ENCODE data around the gene PLCG1. TPM values are rescaled to one million over a fixed set of nuclear protein-coding genes. Genes with fewer than 3 reads are reported as not detected.

Gene PLCG1
- total and polyA plus RNA-seq, 11 donors: 32.5 to 72.2 (median 52.8) TPM

- TF ChIP-seq CTCF (IDR thresholded peaks at IDR 0.05) (peak; percentile 63 to 77 (median 68)), POLR2A (IDR thresholded peaks at IDR 0.05) (no peak)
- no peaks in the 10 kb centered on the region for H3K9me3 ChIP-seq
- peaks cover 0 to 4% (median 0%) of the 10 kb centered on the region in 9 donors for H3K27me3 ChIP-seq
- H3K4me3 ChIP-seq: no peak overlapping the region
- intact Hi-C loops (cut with DNase I): loop anchor here in 6 of 10 donors (1.0 to 10.0 kb wide), 12 partner anchors 37 to 557 kb away; partner anchors contain the start of genes LPIN3 (in 2 of the 6) and ZHX3 (in 1 of the 6)
- peak overlapping the region in 3 of 12 donors; percentile 28 to 100 (median 89) for H3K27ac ChIP-seq
- no peaks in the 10 kb centered on the region for H3K36me3 ChIP-seq
- H3K4me1 ChIP-seq: peaks cover 0 to 36% (median 28%) of the 10 kb centered on the region in 12 donors
- WGBS, 4 donors: 48 to 53% (median 50%) methylated on average over 13 of the region's 13 CpGs
- peak in 1 of 5 donors; percentile 71 for DNase-seq
- peak in 2 of 4 donors; percentile 23 to 30 for ATAC-seq
These were observed 2.0 kb upstream of the PLCG1 start for GRCh38 chr20:41135187-41135887.

DNA sequence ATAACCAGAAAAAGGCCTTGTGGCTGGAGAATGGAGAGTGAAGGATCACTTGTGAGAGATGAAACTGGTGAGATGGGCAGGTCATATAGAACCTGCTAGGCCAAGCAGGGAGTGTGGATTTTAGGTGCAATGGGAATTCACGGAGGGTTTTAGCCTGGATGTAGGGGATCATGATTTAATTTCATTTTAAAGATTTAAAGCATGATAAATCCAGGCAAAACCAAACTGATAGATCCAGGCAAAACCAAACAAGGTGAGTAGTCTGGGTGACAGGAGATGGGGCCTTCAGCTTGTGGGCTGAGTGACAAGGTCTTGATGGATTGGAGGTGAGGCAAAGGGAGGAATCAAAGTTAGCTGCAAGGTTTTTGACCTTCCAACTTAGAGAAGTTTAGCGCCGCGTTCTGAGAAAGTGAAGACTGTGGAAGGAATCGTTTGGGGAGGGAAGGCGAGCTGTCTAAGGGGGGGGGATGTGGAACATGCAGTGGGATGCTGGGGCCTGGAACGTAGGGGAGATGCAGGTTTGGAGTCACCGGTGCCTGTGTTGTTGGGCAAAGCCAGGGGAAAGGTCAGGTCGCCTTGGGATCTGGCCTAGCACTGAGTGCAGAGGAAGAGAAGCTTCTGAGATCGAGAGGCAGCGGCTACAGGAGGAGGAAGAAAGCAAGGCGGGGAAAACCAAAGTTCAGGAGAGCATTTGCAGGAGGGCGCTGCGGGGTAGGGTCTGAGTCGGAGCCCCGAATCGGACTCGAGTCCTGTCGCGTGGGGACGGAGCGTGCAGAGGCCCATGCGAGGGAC, 1.3 kb upstream of the PLCG1 start:
- no peak for DNase-seq
- Histone ChIP-seq H3K27ac (peak overlapping the region; percentile 89 to 100 (median 98)), H3K4me3 (peak overlapping the region; percentile 56 to 100 (median 94)), H3K36me3 (no peaks in the 10 kb centered on the region), H3K4me1 (peaks cover 6 to 44% (median 35%) of the 10 kb centered on the region in 12 donors), H3K27me3 (peaks cover 0 to 4% (median 0%) of the 10 kb centered on the region in 9 donors), H3K9me3 (no peaks in the 10 kb centered on the region)
- no peak for ATAC-seq
- 37 to 41% (median 38%) methylated on average over 23 of the region's 23 CpGs for WGBS, 4 donors
- intact Hi-C loops (cut with DNase I): loop anchor here in 7 of 10 donors (1.0 to 10.0 kb wide), 13 partner anchors 36 to 556 kb away; partner anchors contain the start of genes LPIN3 (in 5 of the 7) and ZHX3 (in 1 of the 7)
- TF ChIP-seq POLR2A (IDR thresholded peaks at IDR 0.05) (no peak), CTCF (IDR thresholded peaks at IDR 0.05) (no peak)

DNA sequence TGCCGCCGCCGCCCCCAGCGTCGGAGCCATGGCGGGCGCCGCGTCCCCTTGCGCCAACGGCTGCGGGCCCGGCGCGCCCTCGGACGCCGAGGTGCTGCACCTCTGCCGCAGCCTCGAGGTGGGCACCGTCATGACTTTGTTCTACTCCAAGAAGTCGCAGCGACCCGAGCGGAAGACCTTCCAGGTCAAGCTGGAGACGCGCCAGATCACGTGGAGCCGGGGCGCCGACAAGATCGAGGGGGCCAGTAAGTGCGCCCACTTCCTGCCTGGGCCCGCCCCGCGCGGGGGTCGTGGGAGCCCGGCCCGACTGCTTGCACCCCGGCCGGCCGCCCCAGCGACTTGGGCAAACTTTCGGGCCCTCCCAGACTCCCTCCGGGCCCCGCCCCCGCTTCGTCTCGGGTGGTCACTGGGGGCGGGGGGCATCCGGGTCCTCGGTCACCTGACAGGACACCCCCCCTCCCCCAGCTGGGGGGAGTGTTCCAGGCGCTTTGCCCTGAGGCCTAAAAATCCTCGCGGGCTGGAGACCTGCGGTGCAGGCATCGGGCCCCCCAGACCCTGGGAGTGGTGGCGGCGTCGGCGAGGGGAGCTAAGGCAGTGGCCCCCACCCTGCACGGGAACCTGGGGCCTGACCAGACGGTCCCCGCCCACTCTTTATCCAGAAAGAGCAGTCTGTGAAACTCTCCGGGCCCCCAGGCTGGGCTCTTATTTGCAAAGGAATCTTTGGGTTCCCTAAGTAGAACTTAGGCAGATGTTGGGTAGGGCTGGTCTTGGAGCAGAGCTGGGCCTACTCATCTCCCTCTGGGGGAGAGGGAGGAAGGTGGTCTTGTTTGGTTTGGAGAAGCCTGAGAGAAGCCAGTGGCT, 501 bp downstream of the PLCG1 start:
- intact Hi-C loops (cut with DNase I): loop anchor here in 7 of 10 donors (2.0 to 10.0 kb wide), 12 partner anchors 34 to 554 kb away; partner anchors contain the start of genes LPIN3 (in 1 of the 7) and ZHX3 (in 1 of the 7)
- peaks cover 9 to 61% (median 52%) of the 10 kb centered on the region in 12 donors for H3K4me1 ChIP-seq
- peak overlapping the region; percentile 89 to 100 (median 98) for H3K27ac ChIP-seq
- H3K36me3 ChIP-seq: no peaks in the 10 kb centered on the region
- H3K4me3 ChIP-seq: peak overlapping the region; percentile 56 to 100 (median 94)
- H3K9me3 ChIP-seq: no peaks in the 10 kb centered on the region
- DNase-seq (peak; percentile 81 to 91 (median 86)), ATAC-seq (peak; percentile 16 to 53 (median 40))
- H3K27me3 ChIP-seq: peaks cover 0 to 4% (median 0%) of the 10 kb centered on the region in 9 donors
- WGBS, 4 donors: 0 to 2% (median 1%) methylated on average over 24 to 66 of the region's 66 CpGs
- TF ChIP-seq POLR2A (IDR thresholded peaks at IDR 0.05) (peak in 1 of 2 donors; percentile 26), CTCF (IDR thresholded peaks at IDR 0.05) (no peak)
